K562 (cell line): ENCODE data around the gene IBTK. TPM values are rescaled to one million over a fixed set of nuclear protein-coding genes. Genes with fewer than 3 reads are reported as not detected.

Experiments used
- ATAC-seq: fragments of 200-7000 bp; cut with Tn5 transposase; 3 replicates; pipeline ENCODE4 v1.9.1; 2020; ENCODE audit warnings: moderate library complexity
- BruUV-seq: library from RNA; stranded (reverse); fragments of 400-500 nt; replicated peaks from 2 replicates; lab custom pipeline; 2021; lab: Mats Ljungman, UMichigan
- CTCF ChIA-PET: fragments of 300-600 bp; formaldehyde crosslinking; extraction: SDS; loops from one replicate; lab custom pipeline; 2021; ENCODE audit warnings: low intra/inter-chr PET ratio; lab: Yijun Ruan, JAX
- POLR2A ChIA-PET: fragments of 300-600, 350-650 bp; sonication (Branson Sonifier 250); formaldehyde crosslinking; extraction: SDS; loops from one replicate; lab custom pipeline; 2021; ENCODE audit warnings: antibody characterized with exemption, inconsistent platforms; lab: Yijun Ruan, JAX
- DNase-seq, 4 experiments: peaks; one replicate each; pipeline versions ENCODE4 v3.0.0 to v3.0.0-alpha.2; 2011 to 2018; ENCODE audit warnings: low spot score in 3 of 4, mixed read lengths in 3 of 4; ENCODE audit errors: extremely low read depth in 1 of 4
- FAIRE-seq: peaks from 2 replicates; lab custom pipeline; 2011; peaks lifted over from hg19 to GRCh38; lab: Jason Lieb, UNC
- H2AFZ ChIP-seq: 2 replicates; pipeline ENCODE4 v1.6.0; 2011; ENCODE audit warnings: low read depth, low read length, control low read depth, inconsistent platforms
- H3K27ac ChIP-seq: fragments of 200-600 bp; 3 replicates; pipeline ENCODE4 v1.8.0; 2011; ENCODE audit warnings: low read depth, mild to moderate bottlenecking, control low read depth, inconsistent platforms, low read length, moderate library complexity, mixed read lengths; ENCODE audit errors: extremely low read depth
- H3K27me3 ChIP-seq, 2 experiments: fragments of 300-600 bp in 1 of 2; 2 replicates in 1 of 2; 3 replicates in 1 of 2; pipeline versions ENCODE4 v1.6.0 to v1.8.0; 2011; ENCODE audit warnings: inconsistent platforms in 2 of 2, low read length in 2 of 2, mild to moderate bottlenecking in 1 of 2, mixed read lengths in 1 of 2, moderate library complexity in 1 of 2; ENCODE audit not compliant: control insufficient read depth in 2 of 2, insufficient read depth in 2 of 2
- H3K36me3 ChIP-seq: fragments of 300-600 bp; 3 replicates; pipeline ENCODE4 v1.8.0; 2011; ENCODE audit warnings: mild to moderate bottlenecking, low read length, inconsistent platforms; ENCODE audit not compliant: control insufficient read depth, insufficient read depth
- H3K4me1 ChIP-seq, 2 experiments: fragments of 200-600 bp in 1 of 2; replicated peaks in 1 of 2; 2 replicates in 1 of 2; 3 replicates in 1 of 2; pipeline versions ENCODE4 v1.5.1 to v1.8.0; 2011; ENCODE audit warnings: inconsistent platforms in 2 of 2, low read length in 2 of 2, mild to moderate bottlenecking in 1 of 2, mixed read lengths in 1 of 2, moderate library complexity in 1 of 2; ENCODE audit not compliant: control insufficient read depth in 2 of 2, insufficient read depth in 2 of 2
- H3K4me2 ChIP-seq: 2 replicates; pipeline ENCODE4 v1.6.1; 2011; ENCODE audit warnings: low read length, control low read depth, inconsistent platforms, mixed read lengths; ENCODE audit not compliant: insufficient read depth
- H3K4me3 ChIP-seq: fragments of 200-600 bp; sonication (generic), shearing (Covaris generic); 2 replicates; pipeline ENCODE4 v1.5.1; 2016; ENCODE audit warnings: control low read depth, inconsistent platforms
- H3K79me2 ChIP-seq: fragments of 200-600 bp; 3 replicates; pipeline ENCODE4 v1.8.0; 2011; ENCODE audit warnings: low read length, inconsistent platforms; ENCODE audit not compliant: control insufficient read depth, insufficient read depth
- H3K9ac ChIP-seq, 2 experiments: 2 replicates each; pipeline versions ENCODE4 v1.6.0 to v1.6.1; 2011; ENCODE audit warnings: low read depth in 2 of 2, low read length in 2 of 2, control low read depth in 1 of 2, inconsistent platforms in 1 of 2, mild to moderate bottlenecking in 1 of 2, mixed read lengths in 1 of 2; ENCODE audit not compliant: insufficient read depth in 1 of 2
- H3K9me1 ChIP-seq: one replicate; pipeline ENCODE4 v1.6.0; 2011; ENCODE audit warnings: inconsistent platforms, mild to moderate bottlenecking, low read length, moderate library complexity; ENCODE audit not compliant: control insufficient read depth, insufficient read depth
- H3K9me3 ChIP-seq: replicated peaks from 2 replicates; pipeline ENCODE4 v1.5.1; 2011; ENCODE audit warnings: low read depth, low read length, inconsistent platforms; ENCODE audit not compliant: control insufficient read depth, insufficient read depth
- H4K20me1 ChIP-seq: replicated peaks from 2 replicates; pipeline ENCODE4 v1.6.1; 2011; ENCODE audit warnings: low read length, inconsistent platforms, mixed read lengths; ENCODE audit not compliant: control insufficient read depth, insufficient read depth
- IRF1 ChIP-seq: sonication (generic); formaldehyde crosslinking; IDR thresholded peaks from 2 replicates; pipeline ENCODE4 v1.8.0; 2022; ENCODE audit warnings: missing genetic modification reagents, mild to moderate bottlenecking, borderline replicate concordance
- NFE2L1 ChIP-seq: fragments of 450-650 bp; IDR thresholded peaks from 2 replicates; pipeline ENCODE4 v1.6.1; 2016; ENCODE audit warnings: missing genetic modification characterization, low read depth, mild to moderate bottlenecking, missing compliant biosample characterization, moderate library complexity, borderline replicate concordance
- U2AF1 ChIP-seq: fragments of 200-400 bp; formaldehyde crosslinking; optimal IDR thresholded peaks from 2 replicates; pipeline ENCODE3; 2017; ENCODE audit warnings: mild to moderate bottlenecking, low read depth, low read length, moderate library complexity
- ZNF436 ChIP-seq: fragments of 250-450, 450-650 bp; sonication (Bioruptor Pico); formaldehyde crosslinking; IDR thresholded peaks from 2 replicates; pipeline ENCODE4 v1.7.0; 2020; ENCODE audit warnings: mild to moderate bottlenecking
- WGBS: fragments of 100-300 bp; shearing (Covaris generic); methylation state at CpG from one replicate; pipeline ENCODE4 v1.1.6; 2016; ENCODE audit warnings: low coverage, mixed read lengths; ENCODE audit not compliant: insufficient coverage; ENCODE audit errors: missing lambda C conversion rate; 5-methylcytosine and 5-hydroxymethylcytosine counted together
- in situ Hi-C: fragments of 300-500 bp; cut with MboI; formaldehyde crosslinking; loops from 4 replicates; pipeline ENCODE4 v1.15.0; 2018; ENCODE audit warnings: inconsistent platforms, mixed read lengths
- intact Hi-C: fragments of 100-400 bp; cut with micrococcal nuclease; formaldehyde crosslinking; loops from 2 replicates; pipeline ENCODE4 v1.14.2; 2022
- polyA plus RNA-seq, 8 experiments: library from polyadenylated mRNA; depleted of rRNA in 4 of 8; stranded (reverse) in 5 of 8; unstranded in 3 of 8; fragments of >200 nt; fragmentation: Nextera tagmentation in 2 of 8; fragmentation: Illumina TruSeq in 1 of 8; extraction: Ambion mirVana in 2 of 8; extraction: Trizol in 1 of 8; gene quantifications; 2 replicates each; pipeline versions ENCODE4 v1.2.1 to v1.2.3, GENCODE V29; 2011 to 2014; ENCODE audit warnings: inconsistent platforms in 1 of 8, missing spikeins in 1 of 8
- total RNA-seq, 7 experiments: library from RNA; depleted of rRNA in 6 of 7; stranded (reverse); fragments of >200 nt in 6 of 7; fragmentation: Illumina TruSeq in 2 of 7; extraction: Trizol in 2 of 7; gene quantifications; 2 replicates each; pipeline versions ENCODE4 v1.2.1 to v1.2.3, GENCODE V29; 2011 to 2021; ENCODE audit warnings: low replicate concordance in 1 of 7

IBTK gene
- total and polyA plus RNA-seq, 9 of the 15 experiments (the other 6 are each of a cell fraction or from before 2014, with no cell fraction given): 13.2 to 36.4 (median 21.8) TPM

- H3K9me3 ChIP-seq: no peaks in the 10 kb centered on the region
- no peak for ATAC-seq
- H4K20me1 ChIP-seq: no peaks in the 10 kb centered on the region
- no TSS peak for BruUV-seq
- WGBS: 19% methylated on average over 4 of the region's 4 CpGs
- H3K27me3 ChIP-seq: no peaks in the 10 kb centered on the region
- no peak for FAIRE-seq
- no peaks in the 10 kb centered on the region for H3K36me3 ChIP-seq
- no peaks in the 10 kb centered on the region for H3K9me1 ChIP-seq
- H3K4me3 ChIP-seq: no peak overlapping the region
- intact Hi-C loops: no loop called here
- DNase-seq: no peak
- no peak overlapping the region for H3K9ac ChIP-seq
- H3K4me1 ChIP-seq: 0 out of 5 replicates have a peak, but pooled peaks cover 0 to 4% of the 10 kb centered on the region in 2 experiments
- POLR2A ChIA-PET: interaction anchor here (1.3 kb wide), 1 partner anchor 8 kb away, joined by 4 read pairs; no protein-coding TSS in a partner anchor
- TF ChIP-seq IRF1 (CRISPR knock-in tag) (no peak), ZNF436 (CRISPR knock-in tag) (no peak), U2AF1 (no peak), NFE2L1 (tag) (no peak)
- H3K27ac ChIP-seq: no peak overlapping the region
- no peaks in the 10 kb centered on the region for H3K79me2 ChIP-seq
- in situ Hi-C loops: no loop called here
- no peak overlapping the region for H2AFZ ChIP-seq
- CTCF ChIA-PET: no interaction called here
- H3K4me2 ChIP-seq: no peak overlapping the region
Observed at GRCh38 chr6:82142524-82142923, 105.0 kb downstream of the IBTK start.
